Tibial nerve (tissue), 4 donors: ENCODE measurements around the gene LONP1.

Experiments used
- CTCF ChIP-seq, 5 experiments: fragments of 200-600 bp in 3 of 5; fragments of 450-650 bp in 2 of 5; sonication (generic) in 3 of 5; IDR thresholded peaks; one replicate each; pipeline ENCODE4 v1.5.1; 2016 to 2019; ENCODE audit warnings: antibody characterized with exemption in 5 of 5, mild to moderate bottlenecking in 3 of 5, moderate library complexity in 2 of 5
- EP300 ChIP-seq, 2 donors: sonication (generic); formaldehyde crosslinking; IDR thresholded peaks; one replicate each; pipeline ENCODE4 v1.6.1; 2017; ENCODE audit warnings: antibody characterized with exemption in 2 of 2, mild to moderate bottlenecking in 1 of 2

GRCh38 chr19:5677136-5677535, 42.8 kb downstream of the LONP1 start:
- TF ChIP-seq CTCF (IDR thresholded peaks at IDR 0.05): no peak
- TF ChIP-seq EP300 (IDR thresholded peaks at IDR 0.05): no peak
